IPS-15b (cell line): ENCODE data around the gene ELL3.

ENCODE experiments used
- H3K27me3 ChIP-seq: one replicate; pipeline ENCODE4 v1.6.1; 2013; ENCODE audit warnings: low read length; ENCODE audit not compliant: control insufficient read depth, insufficient read depth
- H3K36me3 ChIP-seq: one replicate; pipeline ENCODE4 v1.6.1; 2013; ENCODE audit warnings: low read length; ENCODE audit not compliant: control insufficient read depth, insufficient read depth
- H3K4me1 ChIP-seq: one replicate; pipeline ENCODE4 v1.6.1; 2013; ENCODE audit warnings: mild to moderate bottlenecking, low read length; ENCODE audit not compliant: control insufficient read depth, insufficient read depth
- H3K4me3 ChIP-seq: one replicate; pipeline ENCODE4 v1.5.1; 2013; ENCODE audit warnings: low read depth, low read length
- H3K9ac ChIP-seq: one replicate; pipeline ENCODE4 v1.6.1; 2013; ENCODE audit warnings: low read depth, mild to moderate bottlenecking, low read length
- H3K9me3 ChIP-seq: one replicate; pipeline ENCODE4 v1.6.1; 2013; ENCODE audit warnings: mild to moderate bottlenecking, low read length; ENCODE audit not compliant: control insufficient read depth, insufficient read depth

Gene ELL3

DNA sequence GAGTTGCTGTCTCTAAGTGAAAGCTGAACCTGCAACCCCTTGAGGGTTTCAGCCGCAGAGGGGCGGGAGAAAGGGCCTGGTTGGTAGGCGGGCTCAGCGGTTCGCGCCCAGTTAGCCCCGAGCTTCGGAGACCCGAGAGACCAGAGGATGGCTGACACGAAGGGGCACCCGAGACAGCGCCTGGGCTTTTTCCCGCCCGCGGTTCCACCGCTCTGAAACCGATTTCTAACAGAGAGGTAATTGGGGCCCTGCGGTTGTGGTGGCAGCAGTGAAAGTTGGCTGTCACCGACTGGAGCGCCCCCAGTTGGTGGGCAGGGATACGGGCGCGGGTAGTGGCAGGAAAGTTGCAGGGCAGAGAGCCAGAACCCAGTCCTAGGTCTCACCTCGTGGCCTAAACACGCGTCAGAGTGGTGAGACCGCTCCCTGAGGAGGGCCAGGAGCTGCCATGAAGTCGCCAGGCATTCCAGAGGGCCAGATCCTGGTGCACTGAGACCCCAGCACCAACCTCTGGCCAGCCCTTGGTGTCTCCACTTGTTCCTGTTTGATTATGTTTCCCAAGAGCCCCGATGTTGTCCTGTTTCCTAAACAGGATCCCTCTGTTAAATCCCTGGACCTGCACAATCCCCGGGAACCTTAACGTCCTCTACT lies 625 bp upstream of the ELL3 start:
- Histone ChIP-seq H3K9me3 (no peaks in the 10 kb centered on the region), H3K4me1 (peaks cover 9% of the 10 kb centered on the region), H3K9ac (peak overlapping the region; percentile 47), H3K27me3 (no peaks in the 10 kb centered on the region), H3K36me3 (peaks cover 5% of the 10 kb centered on the region), H3K4me3 (peak overlapping the region; percentile 83)

DNA sequence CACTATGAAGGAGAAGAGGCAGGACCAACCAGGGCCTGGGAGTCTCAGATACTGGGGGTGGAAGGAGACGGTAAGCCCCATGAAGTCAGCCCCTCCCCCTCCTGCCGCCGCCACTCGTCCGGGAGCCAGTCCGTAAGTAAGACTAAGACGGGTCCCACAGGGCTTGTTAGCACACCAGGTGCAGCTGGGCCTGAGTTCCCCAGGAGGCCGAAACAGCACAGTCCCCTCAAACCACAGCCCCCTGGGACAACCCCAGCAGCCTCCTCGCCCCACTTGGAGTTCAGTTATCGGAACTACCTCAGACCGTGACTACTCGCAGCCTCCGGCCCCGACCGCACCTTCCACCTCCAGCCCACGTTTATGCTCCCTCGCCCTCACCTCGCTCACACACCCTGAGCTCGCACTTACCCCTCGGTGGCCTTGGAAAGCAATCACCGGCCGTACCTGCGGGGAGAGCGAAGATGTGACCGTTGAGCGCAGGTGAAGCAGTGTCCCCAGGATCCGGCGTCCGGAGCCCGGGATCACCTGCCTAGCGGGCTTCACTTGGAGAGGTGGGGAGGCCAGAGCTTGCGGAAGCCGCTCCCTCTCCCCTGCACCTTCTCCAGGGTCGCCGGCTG lies 557 bp downstream of the ELL3 start:
- no peaks in the 10 kb centered on the region for H3K27me3 ChIP-seq
- H3K4me3 ChIP-seq: peak overlapping the region; percentile 83
- H3K9me3 ChIP-seq: no peaks in the 10 kb centered on the region
- no peak overlapping the region for H3K9ac ChIP-seq
- H3K36me3 ChIP-seq: peaks cover 14% of the 10 kb centered on the region
- H3K4me1 ChIP-seq: peaks cover 9% of the 10 kb centered on the region

DNA sequence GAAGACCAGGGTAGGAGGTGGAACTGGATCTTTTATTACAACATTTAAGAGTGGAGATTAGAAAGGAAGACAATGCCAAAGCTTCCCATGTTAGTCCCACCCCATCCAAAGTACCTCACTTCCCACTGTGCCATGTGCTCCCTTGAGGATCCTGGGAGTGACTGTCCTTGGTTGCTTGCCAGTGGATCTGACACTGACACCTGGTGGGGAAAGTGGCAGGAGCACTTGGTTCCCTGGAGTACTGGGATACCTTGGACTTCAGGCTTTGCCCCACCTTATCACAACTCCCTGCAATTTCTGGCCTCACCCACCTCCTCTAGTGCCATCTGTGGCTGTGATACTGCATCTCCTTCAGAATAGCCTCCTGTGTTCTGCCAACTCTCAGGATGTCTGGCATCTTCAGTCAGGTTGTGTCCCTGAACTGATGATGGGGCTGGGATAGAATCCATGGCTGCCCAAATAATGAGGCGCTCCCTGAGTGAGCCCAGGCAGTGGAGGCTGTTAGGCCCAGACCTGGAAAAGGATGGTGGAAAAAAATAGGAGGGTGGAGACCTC lies 1.3 kb downstream of the ELL3 start:
- Histone ChIP-seq H3K4me1 (peaks cover 9% of the 10 kb centered on the region), H3K36me3 (peaks cover 16% of the 10 kb centered on the region), H3K9ac (no peak overlapping the region), H3K9me3 (no peaks in the 10 kb centered on the region), H3K27me3 (no peaks in the 10 kb centered on the region), H3K4me3 (peak overlapping the region; percentile 83)

DNA sequence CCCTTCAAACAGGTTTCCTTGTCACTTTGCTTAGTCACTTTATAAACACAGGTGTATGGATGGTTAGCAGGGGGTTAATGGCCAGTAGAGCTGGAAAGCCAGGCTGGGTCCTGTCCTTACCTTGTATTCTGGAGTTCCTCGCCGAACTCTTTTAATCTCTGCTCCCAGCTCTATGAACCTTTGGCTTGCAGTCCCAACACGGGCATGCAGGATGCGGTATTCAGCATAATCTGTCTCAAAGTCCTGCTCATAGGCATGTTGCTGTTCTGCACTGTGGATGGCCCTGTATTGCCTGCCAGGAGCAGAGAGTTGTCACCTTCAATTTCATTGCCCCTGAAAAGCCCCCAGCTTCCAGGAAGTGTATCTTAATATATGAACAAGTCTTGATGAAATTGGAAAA lies 2.7 kb downstream of the ELL3 start:
- peaks cover 20% of the 10 kb centered on the region for H3K36me3 ChIP-seq
- H3K4me1 ChIP-seq: peaks cover 9% of the 10 kb centered on the region
- H3K4me3 ChIP-seq: no peak overlapping the region
- no peaks in the 10 kb centered on the region for H3K9me3 ChIP-seq
- H3K27me3 ChIP-seq: no peaks in the 10 kb centered on the region
- no peak overlapping the region for H3K9ac ChIP-seq

DNA sequence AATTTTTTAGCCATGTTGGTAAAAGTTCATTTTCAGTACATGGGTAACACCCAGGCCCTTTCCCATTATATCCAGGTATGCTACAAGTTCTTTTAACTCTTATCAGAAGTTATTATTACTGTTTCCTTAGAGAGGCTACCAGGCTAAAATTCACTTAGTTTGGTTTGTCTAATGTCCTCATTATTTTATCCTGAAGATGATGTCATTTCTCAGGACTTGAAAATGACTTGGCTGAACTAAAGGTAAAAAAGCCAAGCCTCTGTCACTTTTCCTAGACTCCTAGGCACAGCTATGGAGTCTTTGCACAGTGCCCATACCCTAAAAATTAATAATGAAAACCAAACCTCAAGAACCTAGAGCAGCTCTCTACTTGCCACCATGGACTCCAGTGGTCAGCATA lies 4.1 kb downstream of the ELL3 start:
- H3K9me3 ChIP-seq: no peaks in the 10 kb centered on the region
- no peak overlapping the region for H3K9ac ChIP-seq
- no peak overlapping the region for H3K4me3 ChIP-seq
- peaks cover 20% of the 10 kb centered on the region for H3K36me3 ChIP-seq
- H3K4me1 ChIP-seq: peaks cover 9% of the 10 kb centered on the region
- no peaks in the 10 kb centered on the region for H3K27me3 ChIP-seq

DNA sequence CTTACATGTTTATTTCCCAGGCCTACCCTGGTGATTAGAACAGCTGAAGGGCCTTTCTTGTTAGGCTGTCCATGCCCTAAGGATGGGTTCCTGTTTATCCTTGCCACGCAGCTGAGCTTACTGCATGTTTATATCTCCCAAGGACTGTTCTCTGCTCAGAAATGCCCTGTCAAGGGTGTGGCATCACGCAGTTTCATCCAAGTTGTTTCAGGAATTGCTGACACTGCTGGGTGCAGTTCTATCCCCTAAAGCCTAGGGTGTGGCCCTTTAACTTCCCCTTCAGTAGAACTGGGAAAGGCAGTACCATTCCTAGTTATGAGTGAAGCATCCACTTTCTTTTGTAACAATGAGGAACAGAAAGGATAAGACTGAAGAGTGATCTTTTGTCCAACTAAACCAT lies 5.0 kb downstream of the ELL3 start:
- H3K9ac ChIP-seq: no peak overlapping the region
- peaks cover 26% of the 10 kb centered on the region for H3K36me3 ChIP-seq
- no peaks in the 10 kb centered on the region for H3K9me3 ChIP-seq

DNA sequence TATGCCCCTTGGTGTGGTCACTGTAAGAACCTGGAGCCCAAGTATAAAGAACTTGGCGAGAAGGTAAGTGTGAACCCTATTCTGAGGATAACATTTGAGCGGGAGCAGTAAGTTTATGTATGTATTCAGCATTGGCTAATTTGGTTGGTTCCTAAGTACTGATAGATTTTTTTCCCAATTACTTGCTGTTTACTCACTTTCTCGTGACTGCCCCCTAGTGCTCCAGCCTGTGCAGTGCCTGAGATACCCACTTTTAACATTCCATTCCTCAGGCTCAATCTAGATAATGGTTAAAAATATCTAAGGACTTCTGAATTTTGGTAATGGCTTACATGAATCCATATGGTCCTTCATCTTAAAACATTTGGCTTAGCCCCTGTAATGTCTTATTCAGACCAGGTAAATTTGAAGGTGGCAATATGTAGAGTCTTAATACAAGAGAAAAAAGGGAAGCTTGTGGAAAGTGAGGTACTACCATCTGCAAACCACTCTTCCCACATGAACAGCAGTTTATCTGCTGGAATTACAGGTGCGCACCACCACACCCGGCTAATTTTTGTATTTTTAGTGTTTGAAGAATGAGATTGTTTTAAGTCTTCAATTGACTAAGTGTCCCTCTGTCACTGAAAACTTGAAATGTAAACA lies 7.1 kb downstream of the ELL3 start:
- Histone ChIP-seq H3K4me1 (no peaks in the 10 kb centered on the region), H3K27me3 (no peaks in the 10 kb centered on the region), H3K9ac (no peak overlapping the region), H3K4me3 (no peak overlapping the region), H3K36me3 (peaks cover 35% of the 10 kb centered on the region), H3K9me3 (no peaks in the 10 kb centered on the region)

More for the DNA sequence above, 5.0 kb downstream of the ELL3 start:
- Histone ChIP-seq H3K4me3 (no peak overlapping the region), H3K4me1 (peaks cover 9% of the 10 kb centered on the region), H3K27me3 (no peaks in the 10 kb centered on the region)

DNA sequence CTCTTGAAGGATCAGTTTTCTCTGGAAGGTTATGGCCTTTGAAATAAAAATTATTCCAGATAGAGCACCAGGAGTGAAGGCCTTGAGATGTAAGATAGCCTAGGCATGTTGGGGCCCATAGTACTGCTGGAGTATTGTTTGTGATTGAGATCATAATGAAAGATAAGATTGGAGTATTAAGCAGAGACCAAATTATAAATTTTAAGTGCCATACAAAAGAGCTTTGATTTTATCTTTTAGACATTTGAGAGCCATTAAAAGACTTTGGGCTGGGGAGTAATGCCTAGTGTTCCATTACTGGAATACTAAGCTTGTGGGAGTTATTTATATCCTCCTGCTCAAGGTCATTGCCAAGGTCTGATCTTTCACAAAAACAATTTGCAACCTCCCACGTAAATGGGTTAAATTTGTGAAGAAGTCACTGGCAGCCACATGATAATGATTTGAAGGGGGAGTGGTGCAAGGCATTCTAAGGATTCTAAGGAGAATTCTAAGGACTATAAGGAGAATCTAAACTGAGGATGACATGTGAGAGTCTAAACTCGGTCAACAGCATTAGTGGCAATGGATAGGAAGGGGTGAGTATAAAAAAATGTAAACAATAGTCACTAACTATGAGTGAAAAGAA lies 12.8 kb downstream of the ELL3 start:
- H3K27me3 ChIP-seq: no peaks in the 10 kb centered on the region
- H3K9ac ChIP-seq: no peak overlapping the region
- H3K4me1 ChIP-seq: no peaks in the 10 kb centered on the region
- H3K9me3 ChIP-seq: no peaks in the 10 kb centered on the region
- H3K36me3 ChIP-seq: peaks cover 38% of the 10 kb centered on the region
- no peak overlapping the region for H3K4me3 ChIP-seq

DNA sequence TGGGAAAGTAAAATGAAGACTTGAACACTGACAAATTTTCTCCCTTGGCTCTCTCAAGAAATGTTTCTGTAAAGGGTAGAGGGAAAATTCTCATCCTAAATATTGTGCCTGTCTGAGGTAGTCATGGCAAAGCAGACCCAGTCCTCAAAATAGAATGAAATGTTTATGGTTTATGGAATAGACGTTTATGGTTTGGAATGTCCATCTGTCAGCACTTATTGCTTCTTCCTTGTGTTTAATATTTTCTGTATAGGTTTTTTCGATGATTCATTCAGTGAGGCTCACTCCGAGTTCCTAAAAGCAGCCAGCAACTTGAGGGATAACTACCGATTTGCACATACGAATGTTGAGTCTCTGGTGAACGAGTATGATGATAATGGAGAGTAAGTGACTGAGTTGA lies 13.9 kb downstream of the ELL3 start:
- Histone ChIP-seq H3K9me3 (no peaks in the 10 kb centered on the region), H3K36me3 (peaks cover 41% of the 10 kb centered on the region), H3K4me3 (no peak overlapping the region), H3K4me1 (no peaks in the 10 kb centered on the region), H3K9ac (no peak overlapping the region), H3K27me3 (no peaks in the 10 kb centered on the region)

DNA sequence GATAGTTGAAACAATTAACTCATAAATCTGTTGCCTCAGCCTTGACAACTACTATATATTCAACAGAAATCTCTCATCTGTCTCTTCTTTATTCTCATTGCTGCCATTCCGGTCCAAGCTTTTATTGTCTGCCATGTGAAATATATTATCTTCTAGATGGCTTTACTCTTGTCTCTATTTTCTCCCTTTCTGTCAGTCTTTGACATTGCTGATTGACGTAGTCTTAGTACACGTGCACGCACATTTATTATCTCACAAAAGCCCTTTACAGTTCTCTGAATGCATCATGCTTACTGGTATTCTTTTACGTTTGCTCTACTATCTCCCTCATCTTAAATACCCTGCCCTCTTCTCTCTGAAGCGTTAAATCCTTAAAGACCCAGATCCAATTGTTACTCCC lies 24.9 kb downstream of the ELL3 start:
- H3K9me3 ChIP-seq: no peaks in the 10 kb centered on the region
- H3K4me1 ChIP-seq: no peaks in the 10 kb centered on the region
- no peak overlapping the region for H3K4me3 ChIP-seq
- peaks cover 7% of the 10 kb centered on the region for H3K36me3 ChIP-seq
- no peaks in the 10 kb centered on the region for H3K27me3 ChIP-seq
- no peak overlapping the region for H3K9ac ChIP-seq

DNA sequence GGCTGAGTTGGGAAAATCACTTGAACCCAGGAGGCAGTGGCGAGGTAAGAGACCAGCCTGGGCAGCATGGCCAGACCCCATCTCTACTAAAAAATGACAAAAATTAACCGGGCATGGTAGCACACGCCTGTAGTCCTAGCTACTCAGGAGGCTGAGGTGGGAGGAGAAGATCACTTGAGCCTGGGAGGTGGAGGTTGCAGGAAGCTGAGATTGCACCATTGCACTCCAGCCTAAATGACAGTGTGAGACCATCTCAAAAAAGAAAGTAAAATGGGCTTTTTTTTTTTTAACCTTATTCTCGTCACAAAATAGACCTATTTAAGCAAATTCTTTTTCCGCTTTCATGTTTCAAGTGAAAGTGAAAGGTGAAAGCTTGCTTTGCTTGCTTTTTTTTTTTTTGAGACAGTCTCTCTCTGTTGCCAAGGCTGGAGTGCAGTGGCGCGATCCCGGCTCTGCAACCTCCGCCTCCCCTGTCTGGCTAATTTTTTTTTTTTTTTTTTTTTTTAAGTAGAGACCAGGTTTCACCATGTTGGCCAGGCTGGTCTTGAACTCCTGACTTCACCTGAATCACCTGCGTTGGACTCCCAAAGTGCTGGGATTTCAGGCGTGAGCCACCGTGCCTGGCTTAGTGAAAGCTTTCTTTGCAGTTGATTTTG lies 26.9 kb downstream of the ELL3 start:
- Histone ChIP-seq H3K9me3 (no peaks in the 10 kb centered on the region), H3K27me3 (no peaks in the 10 kb centered on the region), H3K4me3 (no peak overlapping the region), H3K36me3 (peaks cover 2% of the 10 kb centered on the region), H3K4me1 (no peaks in the 10 kb centered on the region), H3K9ac (no peak overlapping the region)
